Measurements from ENCODE around the gene HOXA9. TPM values are rescaled to one million over a fixed set of nuclear protein-coding genes. Genes with fewer than 3 reads are reported as not detected.

HOXA9 gene
- total and polyA plus RNA-seq, 2 of the 4 experiments (the other 2 are of a cell fraction), result 0.18 to 0.32 TPM

GRCh38 chr7:27175626-27176523 is 10.5 kb upstream of the HOXA9 start:
- Histone ChIP-seq H2BK120ac (ENCODE audit: low read depth, low read length) (no peak overlapping the region), H3K4me3 (ENCODE audit: insufficient read depth, low read depth, low read length) (no peak overlapping the region), H3K79me1 (ENCODE audit: low read depth in 1 of 2, low read length in 2 of 2) (no peaks in the 10 kb centered on the region), H3K56ac (ENCODE audit: extremely low read depth, insufficient read depth, low read length) (no peak overlapping the region), H4K5ac (ENCODE audit: low read depth, low read length) (no peak overlapping the region), H3K36me3 (ENCODE audit: control insufficient read depth, insufficient read depth, low read length) (no peaks in the 10 kb centered on the region), H3K18ac (ENCODE audit: low read depth, low read length) (no peak overlapping the region), H3K14ac (replicated peaks; ENCODE audit: low read depth, low read length) (no peak overlapping the region), H3K27me3 (ENCODE audit: control insufficient read depth, insufficient read depth, low read length) (peaks cover 90% of the 10 kb centered on the region), H2BK5ac (ENCODE audit: low read depth, low read length, poor library complexity, severe bottlenecking) (no peak overlapping the region), H3K4ac (ENCODE audit: low read depth, low read length) (no peak overlapping the region), H3K4me1 (ENCODE audit: control insufficient read depth, insufficient read depth, low read length) (no peaks in the 10 kb centered on the region; the same call in 1 of the 2 replicates), H2AK9ac (replicated peaks; ENCODE audit: low read depth, low read length, poor library complexity) (peak overlapping the region; percentile 10), H2AFZ (replicated peaks; ENCODE audit: low read length, poor library complexity) (no peak overlapping the region), H3K9me3 (ENCODE audit: control insufficient read depth, insufficient read depth, low read length) (peaks cover 7% of the 10 kb centered on the region; the same call in 1 of the 2 replicates), H4K91ac (ENCODE audit: insufficient read depth, low read depth, low read length) (no peak overlapping the region), H3K9me1 (ENCODE audit: insufficient read depth, low read length) (no peaks in the 10 kb centered on the region), H2AK5ac (ENCODE audit: low read depth, low read length) (no peak overlapping the region), H3K23ac (ENCODE audit: low read depth, low read length) (no peak overlapping the region), H3K9ac (ENCODE audit: low read depth, low read length) (no peak overlapping the region), H2BK15ac (ENCODE audit: low read depth, low read length) (no peak overlapping the region), H4K8ac (ENCODE audit: low read depth in 2 of 2, low read length in 2 of 2) (no peak overlapping the region), H4K20me1 (ENCODE audit: insufficient read depth, low read length) (peaks cover 17% of the 10 kb centered on the region; the same call in 1 of the 2 replicates), H2BK20ac (ENCODE audit: low read depth, low read length) (no peak overlapping the region), H3K27ac (ENCODE audit: insufficient read depth, low read length) (no peak overlapping the region), H3K4me2 (ENCODE audit: low read depth, low read length) (no peak overlapping the region)
- in situ Hi-C loops (cut with MboI; ENCODE audit: low sequenced_read_pairs) (no loop called here), intact Hi-C loops (cut with micrococcal nuclease) (no loop called here), dilution Hi-C loops (cut with HindIII; ENCODE audit: low sequenced_read_pairs, unreplicated experiment) (no loop called here)
- no TSS peak for BruUV-seq (replicated peaks)
- ATAC-seq (ENCODE audit: low read depth), result no peak
- no peak for DNase-seq
- ChIA-PET POLR2A (ENCODE audit: unreplicated experiment) (no interaction called here), CTCF (interaction anchor here (0.6 kb wide), 1 partner anchor 15 kb away, joined by 3 read pairs; no protein-coding TSS in a partner anchor)
- no peak for TF ChIP-seq USF2 (IDR thresholded peaks at IDR 0.05; ENCODE audit: low read depth, low read length)
- TF ChIP-seq MXI1 (IDR thresholded peaks at IDR 0.05; ENCODE audit: borderline replicate concordance, low read depth, low read length), result no peak
- WGBS, 2 experiments (ENCODE audit: extremely low coverage in 2 of 2, insufficient read length in 1 of 2), result 73% methylated on average over 25 of the region's 40 CpGs; no CpG with 5 or more reads in 1 of the 2 experiments

All from IMR-90 (cell line).